Natural killer cell (primary cell): Measurements from ENCODE around the gene NRCAM. TPM values are rescaled to one million over a fixed set of nuclear protein-coding genes. Genes with fewer than 3 reads are reported as not detected.

Experiments
- ATAC-seq, 3 donors: fragments of 150-1000 bp in 2 of 3; fragments of 200-7000 bp in 1 of 3; cut with Tn5 transposase; 1 replicate in 1 of 3; 2 replicates in 2 of 3; pipeline ENCODE4 v1.10.0; 2021; ENCODE audit warnings: mild to moderate bottlenecking in 2 of 3, moderate library complexity in 2 of 3
- DNase-seq, 2 donors: peaks; one replicate each; pipeline versions ENCODE4 v3.0.0 to v3.0.0-alpha.2; 2013 to 2021; ENCODE audit warnings: mixed read lengths in 1 of 2
- H3K27ac ChIP-seq: one replicate; pipeline ENCODE4 v1.5.1; 2013; ENCODE audit warnings: mild to moderate bottlenecking, low read length
- H3K27me3 ChIP-seq: one replicate; pipeline ENCODE4 v1.6.1; 2013; ENCODE audit warnings: low read length; ENCODE audit not compliant: control insufficient read depth, insufficient read depth
- H3K36me3 ChIP-seq: one replicate; pipeline ENCODE4 v1.6.1; 2013; ENCODE audit warnings: low read length; ENCODE audit not compliant: control insufficient read depth, insufficient read depth
- H3K4me1 ChIP-seq: one replicate; pipeline ENCODE4 v1.6.1; 2013; ENCODE audit warnings: low read length; ENCODE audit not compliant: control insufficient read depth, insufficient read depth
- H3K4me3 ChIP-seq: one replicate; pipeline ENCODE4 v1.5.1; 2013; ENCODE audit warnings: low read length
- H3K9me3 ChIP-seq: one replicate; pipeline ENCODE4 v1.6.1; 2013; ENCODE audit warnings: low read length; ENCODE audit not compliant: control insufficient read depth, insufficient read depth
- H3K27ac Mint-ChIP-seq, 2 donors: one replicate each; pipeline ENCODE4 v1.8.0; 2022; ENCODE audit warnings: mild to moderate bottlenecking in 2 of 2, mixed read lengths in 2 of 2, moderate library complexity in 1 of 2
- H3K27me3 Mint-ChIP-seq, 2 donors: one replicate each; pipeline ENCODE4 v1.8.0; 2022; ENCODE audit warnings: low read depth in 2 of 2, mixed read lengths in 2 of 2
- H3K36me3 Mint-ChIP-seq: one replicate; pipeline ENCODE4 v1.8.0; 2022; ENCODE audit warnings: mixed read lengths
- H3K4me1 Mint-ChIP-seq, 2 donors: one replicate each; pipeline ENCODE4 v1.8.0; 2022; ENCODE audit warnings: mixed read lengths in 2 of 2
- H3K4me3 Mint-ChIP-seq: one replicate; pipeline ENCODE4 v1.8.0; 2022; ENCODE audit warnings: mild to moderate bottlenecking, moderate library complexity, mixed read lengths
- H3K9me3 Mint-ChIP-seq, 2 donors: one replicate each; pipeline ENCODE4 v1.8.0; 2022; ENCODE audit warnings: mixed read lengths in 2 of 2
- CTCF ChIP-seq: fragments of 200-600 bp; IDR thresholded peaks from one replicate; pipeline ENCODE4 v1.8.0; 2022; ENCODE audit warnings: antibody characterized with exemption
- WGBS: methylation state at CpG from one replicate; pipeline ENCODE4 v1.1.7; 2013; ENCODE audit warnings: missing lambda C conversion rate; ENCODE audit not compliant: insufficient coverage; 5-methylcytosine and 5-hydroxymethylcytosine counted together
- intact Hi-C: fragments of 100-400 bp; cut with micrococcal nuclease; formaldehyde crosslinking; loops from one replicate; pipeline ENCODE4 v1.14.2; 2022
- total RNA-seq, 4 donors: library from RNA; stranded (reverse); fragments of 120-200 nt in 1 of 4; gene quantifications; one replicate each; pipeline versions ENCODE4 v1.2.3 to v1.2.4, GENCODE V29; 2013 to 2022

Gene NRCAM
- total RNA-seq, 3 donors from 2014 or later (not counting 1 experiment from before 2014, with no cell fraction given), result 0.27 to 0.95 (median 0.52) TPM

GRCh38 chr7:108202743-108203142 lies 253.5 kb downstream of the NRCAM start:
- H3K4me3 ChIP-seq, result no peak overlapping the region
- no peak for DNase-seq
- no peaks in the 10 kb centered on the region for H3K9me3 Mint-ChIP-seq
- H3K27ac Mint-ChIP-seq, result no peak overlapping the region
- H3K4me3 Mint-ChIP-seq, result no peak overlapping the region
- no peak for TF ChIP-seq CTCF
- intact Hi-C loops, result no loop called here
- 73% methylated on average over 4 of the region's 4 CpGs for WGBS
- H3K4me1 ChIP-seq, result no peaks in the 10 kb centered on the region
- no peaks in the 10 kb centered on the region for H3K4me1 Mint-ChIP-seq
- H3K27ac ChIP-seq, result no peak overlapping the region
- H3K36me3 Mint-ChIP-seq, result no peaks in the 10 kb centered on the region
- no peaks in the 10 kb centered on the region for H3K9me3 ChIP-seq
- no peaks in the 10 kb centered on the region for H3K27me3 Mint-ChIP-seq
- no peaks in the 10 kb centered on the region for H3K36me3 ChIP-seq
- H3K27me3 ChIP-seq, result no peaks in the 10 kb centered on the region
- ATAC-seq, result no peak

GRCh38 chr7:108201766-108202165 lies 254.5 kb downstream of the NRCAM start:
- no peak for TF ChIP-seq CTCF
- Histone ChIP-seq H3K27me3 (no peaks in the 10 kb centered on the region), H3K36me3 (no peaks in the 10 kb centered on the region), H3K9me3 (no peaks in the 10 kb centered on the region), H3K4me1 (no peaks in the 10 kb centered on the region), H3K4me3 (no peak overlapping the region), H3K27ac (no peak overlapping the region)
- Mint-ChIP-seq H3K36me3 (no peaks in the 10 kb centered on the region), H3K4me1 (no peaks in the 10 kb centered on the region), H3K27me3 (no peaks in the 10 kb centered on the region), H3K9me3 (no peaks in the 10 kb centered on the region), H3K4me3 (no peak overlapping the region), H3K27ac (no peak overlapping the region)
- 84% methylated on average over 2 of the region's 2 CpGs for WGBS
- DNase-seq, result no peak
- intact Hi-C loops, result no loop called here
- ATAC-seq, result no peak

- ATAC-seq (no peak), DNase-seq (no peak)
- 100% methylated on average over 1 of the region's 1 CpG for WGBS
- no peak overlapping the region for H3K4me3 Mint-ChIP-seq
- no peaks in the 10 kb centered on the region for H3K4me1 ChIP-seq
- no peaks in the 10 kb centered on the region for H3K36me3 ChIP-seq
- H3K27me3 ChIP-seq, result no peaks in the 10 kb centered on the region
- no peaks in the 10 kb centered on the region for H3K9me3 Mint-ChIP-seq
- H3K27ac ChIP-seq, result no peak overlapping the region
- intact Hi-C loops, result no loop called here
- no peaks in the 10 kb centered on the region for H3K9me3 ChIP-seq
- H3K36me3 Mint-ChIP-seq, result no peaks in the 10 kb centered on the region
- TF ChIP-seq CTCF, result no peak
- no peak overlapping the region for H3K27ac Mint-ChIP-seq
- H3K27me3 Mint-ChIP-seq, result no peaks in the 10 kb centered on the region
- no peak overlapping the region for H3K4me3 ChIP-seq
- H3K4me1 Mint-ChIP-seq, result no peaks in the 10 kb centered on the region
These were observed 255.9 kb downstream of the NRCAM start for GRCh38 chr7:108200326-108200725.

GRCh38 chr7:108197371-108198091 lies 258.7 kb downstream of the NRCAM start:
- H3K9me3 Mint-ChIP-seq, result no peaks in the 10 kb centered on the region
- no peaks in the 10 kb centered on the region for H3K4me1 ChIP-seq
- H3K4me3 ChIP-seq, result no peak overlapping the region
- intact Hi-C loops, result no loop called here
- H3K36me3 ChIP-seq, result no peaks in the 10 kb centered on the region
- no peaks in the 10 kb centered on the region for H3K27me3 ChIP-seq
- H3K4me1 Mint-ChIP-seq, result no peaks in the 10 kb centered on the region
- no peak overlapping the region for H3K4me3 Mint-ChIP-seq
- TF ChIP-seq CTCF, result no peak
- H3K9me3 ChIP-seq, result no peaks in the 10 kb centered on the region
- H3K27ac ChIP-seq, result no peak overlapping the region
- ATAC-seq (no peak), DNase-seq (no peak)
- no peaks in the 10 kb centered on the region for H3K27me3 Mint-ChIP-seq
- H3K36me3 Mint-ChIP-seq, result no peaks in the 10 kb centered on the region
- H3K27ac Mint-ChIP-seq, result no peak overlapping the region
- 91% methylated on average over 3 of the region's 3 CpGs for WGBS
